PC-9 (cell line): Measurements from ENCODE around the gene MTX1.

ENCODE experiments used
- EZH2 ChIP-seq: fragments of 200-600 bp; sonication (generic); IDR thresholded peaks from 2 replicates; pipeline ENCODE4 v1.8.0; 2017; ENCODE audit warnings: antibody characterized with exemption, low read depth
- TF ChIP-seq, protein P1 (sequence below): fragments of 200-600 bp; sonication (generic); conservative IDR thresholded peaks from 2 replicates; pipeline ENCODE4 v1.6.1; 2017; ENCODE audit warnings: mixed run types, antibody characterized with exemption, mild to moderate bottlenecking, moderate library complexity

GRCh38 chr1:155167166-155168104, 41.1 kb upstream of the MTX1 start:
- TF ChIP-seq, protein P1, sequence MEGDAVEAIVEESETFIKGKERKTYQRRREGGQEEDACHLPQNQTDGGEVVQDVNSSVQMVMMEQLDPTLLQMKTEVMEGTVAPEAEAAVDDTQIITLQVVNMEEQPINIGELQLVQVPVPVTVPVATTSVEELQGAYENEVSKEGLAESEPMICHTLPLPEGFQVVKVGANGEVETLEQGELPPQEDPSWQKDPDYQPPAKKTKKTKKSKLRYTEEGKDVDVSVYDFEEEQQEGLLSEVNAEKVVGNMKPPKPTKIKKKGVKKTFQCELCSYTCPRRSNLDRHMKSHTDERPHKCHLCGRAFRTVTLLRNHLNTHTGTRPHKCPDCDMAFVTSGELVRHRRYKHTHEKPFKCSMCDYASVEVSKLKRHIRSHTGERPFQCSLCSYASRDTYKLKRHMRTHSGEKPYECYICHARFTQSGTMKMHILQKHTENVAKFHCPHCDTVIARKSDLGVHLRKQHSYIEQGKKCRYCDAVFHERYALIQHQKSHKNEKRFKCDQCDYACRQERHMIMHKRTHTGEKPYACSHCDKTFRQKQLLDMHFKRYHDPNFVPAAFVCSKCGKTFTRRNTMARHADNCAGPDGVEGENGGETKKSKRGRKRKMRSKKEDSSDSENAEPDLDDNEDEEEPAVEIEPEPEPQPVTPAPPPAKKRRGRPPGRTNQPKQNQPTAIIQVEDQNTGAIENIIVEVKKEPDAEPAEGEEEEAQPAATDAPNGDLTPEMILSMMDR: peak; percentile 98
- TF ChIP-seq EZH2: no peak
